GM12872 (cell line): ENCODE results near the gene TBC1D4.

ENCODE experiments used
- TF ChIP-seq, protein P1 (sequence below): IDR thresholded peaks from 3 replicates; pipeline ENCODE4 v1.5.1; 2011; ENCODE audit warnings: low read depth, mild to moderate bottlenecking, low read length, moderate library complexity; ENCODE audit not compliant: insufficient read depth

TBC1D4 gene

DNA sequence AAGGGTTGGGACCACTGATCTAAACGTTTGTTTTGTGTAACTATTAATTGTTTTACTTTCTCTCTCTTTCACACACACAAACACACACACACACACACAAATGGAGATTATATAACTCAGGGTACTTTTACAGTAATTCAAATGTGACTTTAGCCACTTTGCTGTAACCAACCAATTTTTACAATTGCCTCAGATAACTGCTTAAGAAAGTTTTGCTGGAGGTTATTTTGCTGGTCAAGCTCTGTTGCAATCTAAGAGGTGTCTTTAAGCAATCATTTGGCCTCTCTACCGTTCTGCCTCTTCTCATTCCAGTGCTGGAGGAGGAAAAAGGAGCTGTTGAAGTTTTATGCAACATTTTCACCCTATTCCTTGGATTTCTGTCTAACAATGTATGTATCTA, 63.0 kb downstream of the TBC1D4 start:
- TF ChIP-seq, protein P1, sequence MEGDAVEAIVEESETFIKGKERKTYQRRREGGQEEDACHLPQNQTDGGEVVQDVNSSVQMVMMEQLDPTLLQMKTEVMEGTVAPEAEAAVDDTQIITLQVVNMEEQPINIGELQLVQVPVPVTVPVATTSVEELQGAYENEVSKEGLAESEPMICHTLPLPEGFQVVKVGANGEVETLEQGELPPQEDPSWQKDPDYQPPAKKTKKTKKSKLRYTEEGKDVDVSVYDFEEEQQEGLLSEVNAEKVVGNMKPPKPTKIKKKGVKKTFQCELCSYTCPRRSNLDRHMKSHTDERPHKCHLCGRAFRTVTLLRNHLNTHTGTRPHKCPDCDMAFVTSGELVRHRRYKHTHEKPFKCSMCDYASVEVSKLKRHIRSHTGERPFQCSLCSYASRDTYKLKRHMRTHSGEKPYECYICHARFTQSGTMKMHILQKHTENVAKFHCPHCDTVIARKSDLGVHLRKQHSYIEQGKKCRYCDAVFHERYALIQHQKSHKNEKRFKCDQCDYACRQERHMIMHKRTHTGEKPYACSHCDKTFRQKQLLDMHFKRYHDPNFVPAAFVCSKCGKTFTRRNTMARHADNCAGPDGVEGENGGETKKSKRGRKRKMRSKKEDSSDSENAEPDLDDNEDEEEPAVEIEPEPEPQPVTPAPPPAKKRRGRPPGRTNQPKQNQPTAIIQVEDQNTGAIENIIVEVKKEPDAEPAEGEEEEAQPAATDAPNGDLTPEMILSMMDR = no peak

DNA sequence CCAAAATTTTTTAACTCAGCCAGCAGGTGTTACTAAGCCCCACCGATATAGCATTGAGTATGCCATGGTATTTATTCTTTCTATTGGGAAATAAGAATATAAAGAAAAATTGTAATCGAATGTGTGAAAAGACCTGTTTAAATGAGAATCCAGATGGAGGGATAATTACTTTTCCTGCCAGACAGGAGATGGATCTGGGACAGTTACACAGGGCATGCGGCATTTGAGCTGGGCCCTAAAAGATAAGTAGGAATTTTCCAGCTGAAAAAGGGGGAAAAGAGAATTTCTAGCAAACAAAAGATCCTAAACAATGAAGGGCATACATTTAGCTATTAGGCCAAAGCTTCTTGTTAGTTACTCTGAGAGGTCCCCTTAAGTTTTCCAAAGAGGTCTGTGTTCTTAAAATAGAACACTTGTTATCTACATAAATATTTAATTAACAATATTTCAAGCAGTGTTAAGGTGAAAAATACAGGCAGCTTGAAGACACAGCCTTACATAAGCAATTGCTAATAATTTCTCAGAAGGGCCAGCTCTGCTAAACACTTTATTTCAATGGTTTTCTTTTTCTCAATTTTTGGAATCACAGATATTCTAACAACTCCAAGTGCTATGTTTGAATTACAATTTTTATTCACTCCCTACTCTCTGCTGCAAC, 63.7 kb downstream of the TBC1D4 start:
- TF ChIP-seq, protein P1 = no peak

DNA sequence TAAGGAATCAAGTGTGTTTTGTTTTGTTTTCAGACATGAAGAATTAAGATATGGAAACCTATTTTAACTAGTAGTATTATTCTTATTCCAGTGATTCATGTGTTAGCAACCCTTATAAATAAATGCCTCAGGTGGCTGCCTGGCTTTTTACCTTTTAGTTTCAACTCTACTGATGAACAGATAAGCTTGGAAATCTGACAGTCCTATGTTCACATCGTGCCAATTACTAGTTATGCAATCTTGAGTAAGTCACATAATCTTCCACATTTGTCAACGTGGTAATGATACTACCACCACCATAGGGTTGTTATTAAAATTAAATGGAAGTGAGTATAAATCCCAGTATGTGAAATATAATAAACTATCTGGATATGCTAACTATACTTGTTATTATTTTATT, 64.3 kb downstream of the TBC1D4 start:
- TF ChIP-seq, protein P1 = no peak

DNA sequence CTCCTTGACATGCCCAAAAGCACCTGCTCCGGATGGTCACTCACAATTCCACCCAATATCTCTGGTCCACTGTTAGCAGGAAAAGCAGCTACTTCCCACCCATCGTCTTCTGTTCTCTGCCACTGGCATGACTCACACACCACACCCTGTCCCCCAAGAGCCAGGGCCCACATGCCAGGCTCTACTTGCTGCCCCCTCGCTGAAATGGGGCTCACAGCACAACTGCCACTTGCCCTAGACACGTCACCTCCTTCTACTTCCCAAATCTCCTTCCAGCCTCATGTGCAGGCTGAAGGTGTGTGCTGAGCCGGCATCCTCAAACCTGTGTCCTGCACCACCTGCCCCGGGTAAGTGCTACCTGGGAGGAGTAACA, 65.0 kb downstream of the TBC1D4 start:
- TF ChIP-seq, protein P1 = 0 out of 3 replicates have a peak, but pooled peaks have one; percentile 1

DNA sequence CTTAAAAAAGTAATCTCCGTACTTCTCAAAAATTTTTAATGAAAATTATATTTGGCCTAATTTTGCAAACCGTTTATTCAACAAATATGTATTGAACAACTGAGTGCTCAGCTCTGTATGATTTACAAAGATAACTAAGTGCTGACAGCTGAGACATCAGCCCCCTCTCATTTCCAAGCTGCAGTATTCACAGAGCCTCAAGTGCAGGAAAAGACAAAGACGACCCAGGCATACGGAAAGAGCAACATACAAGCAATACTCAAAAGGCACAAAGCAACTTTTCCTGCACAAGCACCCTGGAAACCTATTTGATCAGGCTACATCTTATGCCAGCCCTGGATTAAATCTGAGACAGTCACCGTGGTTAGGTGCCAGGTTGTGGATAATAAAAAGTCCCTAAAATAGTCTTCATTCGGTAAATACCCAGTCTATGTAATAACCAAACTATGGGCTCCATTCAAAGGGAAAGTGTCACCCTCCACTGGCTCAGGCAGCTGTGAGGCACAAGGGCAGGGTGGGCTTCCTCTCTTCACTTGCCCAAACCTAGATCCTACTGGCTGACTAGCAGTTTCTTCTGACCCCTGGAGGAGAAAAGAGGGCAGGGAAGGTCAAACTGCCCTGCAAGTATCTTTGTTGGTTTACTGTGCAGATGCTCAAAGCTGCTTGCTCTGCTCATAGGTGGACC, 65.5 kb downstream of the TBC1D4 start:
- TF ChIP-seq, protein P1 = peak; percentile 35; the same call in 1 of the 3 replicates

DNA sequence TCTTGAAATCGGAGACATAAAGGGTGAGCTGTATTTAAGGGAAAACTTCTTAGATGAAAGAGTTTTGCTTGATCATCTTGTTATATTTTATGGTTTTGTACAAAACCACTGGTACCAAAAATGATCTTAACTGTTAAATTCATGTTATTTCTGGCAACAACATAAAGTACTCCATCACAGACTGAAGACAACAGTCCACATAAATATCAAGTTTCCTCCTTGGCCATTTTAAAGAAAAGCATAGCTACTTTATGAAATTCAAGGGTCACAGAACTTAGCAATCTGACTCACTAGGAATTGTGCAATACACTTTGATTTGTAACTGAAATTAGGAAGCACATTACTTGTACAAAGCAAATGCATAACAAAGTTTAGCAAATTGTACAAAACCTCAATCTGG, 66.3 kb downstream of the TBC1D4 start:
- TF ChIP-seq, protein P1 = no peak

DNA sequence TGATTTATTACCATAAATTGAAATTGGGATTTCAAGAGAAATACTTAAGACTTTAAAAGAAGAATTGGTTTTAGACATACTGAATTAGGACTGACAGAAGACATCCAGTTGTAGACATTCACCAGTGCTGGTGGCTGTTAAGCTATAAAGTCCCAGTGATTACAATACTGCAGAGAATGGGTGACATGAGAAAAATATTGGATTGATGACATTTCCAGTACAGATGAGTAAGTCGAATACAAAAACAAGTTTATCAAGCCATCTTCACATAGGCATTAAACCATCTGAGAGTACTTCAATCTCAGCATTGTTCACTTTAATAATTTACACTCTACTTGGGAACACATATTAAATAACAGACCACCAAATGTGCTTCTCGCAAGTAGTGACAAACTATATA, 66.8 kb downstream of the TBC1D4 start:
- TF ChIP-seq, protein P1 = no peak
